HG03354 (cell line): ENCODE results near the gene KLHDC1.
"Not testable (repeated sequence)": the region's sequence is repeated elsewhere in the genome, so short reads cannot be mapped to it uniquely, and the experiment has no call there.

Experiments used
- ATAC-seq: cut with Tn5 transposase; IDR thresholded peaks from one replicate; pipeline ENCODE4 v1.9.1; 2021; ENCODE audit warnings: mild to moderate bottlenecking; ENCODE audit not compliant: unreplicated experiment, poor library complexity, severe bottlenecking

KLHDC1 gene

DNA sequence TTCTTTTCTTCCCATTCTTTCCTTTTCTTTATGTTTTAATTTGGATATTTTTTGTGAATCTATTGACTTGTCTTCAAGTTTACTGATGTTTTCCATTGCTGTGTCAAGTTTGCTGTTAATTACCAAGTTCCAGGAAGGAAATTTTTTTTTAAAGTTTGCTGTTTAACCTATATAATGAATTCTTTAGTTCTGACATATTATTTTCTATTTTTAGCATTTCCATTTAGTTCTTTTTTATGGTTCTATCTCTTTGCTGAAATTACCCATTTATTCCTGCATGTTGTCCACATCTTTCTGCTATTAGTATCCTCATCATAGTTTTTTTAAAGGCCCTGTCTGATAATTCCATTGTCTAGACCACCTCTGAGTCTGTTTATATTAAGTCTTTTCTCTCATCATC is 27.8 kb downstream of the KLHDC1 start:
- ATAC-seq, result no peak

GRCh38 chr14:49721733-49722435 is 29.0 kb downstream of the KLHDC1 start:
- not testable (repeated sequence) for ATAC-seq

DNA sequence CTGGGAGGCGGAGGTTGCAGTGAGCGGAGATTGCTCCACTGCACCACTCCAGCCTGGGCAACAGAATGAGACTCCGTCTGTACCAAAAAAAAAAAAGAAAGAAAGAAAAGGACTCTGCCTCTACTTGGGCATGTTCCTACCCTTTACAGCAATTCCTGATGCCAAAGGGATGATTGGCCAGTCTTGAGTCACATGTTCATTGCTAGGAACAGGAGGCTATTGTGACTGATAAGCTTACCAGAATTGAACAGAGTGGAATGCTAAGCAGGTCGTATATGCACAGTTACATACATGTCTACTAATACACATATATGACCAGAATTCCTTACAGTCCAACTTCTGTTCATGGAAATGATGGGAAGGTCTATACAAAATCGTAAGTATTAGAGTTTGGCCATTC is 34.3 kb downstream of the KLHDC1 start:
- no peak for ATAC-seq

DNA sequence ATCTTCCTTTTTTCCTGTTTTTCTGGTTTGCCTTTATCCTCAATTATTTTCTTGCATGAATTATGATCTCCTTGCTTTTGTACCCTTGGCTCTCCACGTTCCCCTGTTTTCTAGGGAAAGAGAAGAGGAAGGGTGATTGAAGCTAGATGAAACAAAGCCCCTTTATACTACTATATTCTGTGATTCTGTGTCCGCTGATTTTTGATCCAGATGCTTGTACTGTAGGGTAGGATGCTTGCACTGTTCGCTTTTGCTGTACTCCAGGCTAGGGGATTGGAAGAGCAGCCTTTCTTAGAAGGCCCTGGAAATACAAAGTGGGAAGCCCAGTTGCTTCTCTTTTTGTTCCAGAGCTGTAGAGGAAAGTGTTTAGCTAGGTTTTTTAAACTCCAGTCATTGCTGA is 40.0 kb downstream of the KLHDC1 start:
- no peak for ATAC-seq

GRCh38 chr14:49733836-49734235 is 40.9 kb downstream of the KLHDC1 start:
- no peak for ATAC-seq

DNA sequence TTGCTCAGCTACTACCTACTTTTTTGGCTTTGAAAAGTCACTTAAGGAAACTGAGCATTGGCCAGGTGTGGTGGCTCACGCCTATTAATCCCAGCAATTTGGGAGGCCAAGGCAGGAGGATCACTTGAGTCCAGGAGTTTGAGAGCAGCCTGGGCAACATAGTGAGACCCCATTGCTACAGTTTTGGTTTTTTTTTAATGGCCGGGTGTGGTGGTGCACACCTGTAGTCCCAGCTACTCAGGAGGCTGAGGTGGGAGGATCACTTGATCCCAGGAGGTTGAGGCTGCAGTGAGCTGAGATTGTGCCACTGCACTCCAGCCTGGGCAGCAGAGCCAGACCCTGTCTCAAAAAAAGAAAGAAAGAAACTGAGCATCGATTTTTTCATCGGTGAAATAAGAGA is 42.7 kb downstream of the KLHDC1 start:
- ATAC-seq, result not testable (repeated sequence)

DNA sequence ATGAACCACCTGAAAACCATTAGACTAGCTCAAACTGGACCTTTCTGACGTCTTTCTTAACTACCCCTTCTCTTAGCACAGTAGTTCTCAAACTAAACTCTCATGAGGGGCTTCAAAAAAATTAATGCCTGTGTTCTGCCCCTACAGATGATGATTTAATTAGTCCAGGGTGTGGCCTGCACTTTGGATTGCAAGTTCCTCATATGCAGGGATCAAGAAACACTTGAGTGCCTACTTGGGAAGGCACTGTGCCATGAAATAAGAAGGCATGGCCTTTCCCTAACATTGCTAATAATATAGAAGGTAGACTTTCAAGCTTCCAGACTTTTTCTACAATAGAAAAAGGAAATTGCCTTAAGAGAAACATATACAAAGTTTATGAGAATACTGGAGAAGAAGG is 52.3 kb downstream of the KLHDC1 start:
- ATAC-seq, result no peak

GRCh38 chr14:49746476-49746875 is 53.6 kb downstream of the KLHDC1 start:
- not testable (repeated sequence) for ATAC-seq

DNA sequence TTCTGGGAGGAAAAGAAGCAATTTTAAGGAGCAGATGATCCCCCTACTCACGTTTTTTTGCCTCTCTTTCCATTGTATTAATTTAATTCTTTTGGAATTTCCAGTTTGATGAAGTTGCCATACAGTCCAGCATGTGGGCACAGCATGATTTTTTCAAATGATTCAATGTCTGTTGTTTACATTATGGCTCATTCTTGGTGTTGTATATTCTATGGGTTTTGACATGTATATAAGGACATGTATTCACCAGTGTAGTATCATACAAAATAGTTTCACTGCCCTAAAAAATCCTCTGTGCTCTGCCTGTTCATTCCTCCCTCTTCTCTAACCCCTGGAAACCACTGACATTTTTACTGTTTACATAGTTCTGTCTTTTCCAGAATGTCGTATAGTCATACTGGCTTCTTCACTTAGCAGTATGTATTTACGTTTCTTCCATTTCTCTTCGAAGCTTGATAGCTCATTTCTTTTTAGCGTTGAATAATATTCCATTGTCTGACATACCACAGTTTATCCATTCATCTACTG is 61.7 kb downstream of the KLHDC1 start:
- ATAC-seq, result no peak

GRCh38 chr14:49755378-49755777 is 62.5 kb downstream of the KLHDC1 start:
- ATAC-seq, result no peak

DNA sequence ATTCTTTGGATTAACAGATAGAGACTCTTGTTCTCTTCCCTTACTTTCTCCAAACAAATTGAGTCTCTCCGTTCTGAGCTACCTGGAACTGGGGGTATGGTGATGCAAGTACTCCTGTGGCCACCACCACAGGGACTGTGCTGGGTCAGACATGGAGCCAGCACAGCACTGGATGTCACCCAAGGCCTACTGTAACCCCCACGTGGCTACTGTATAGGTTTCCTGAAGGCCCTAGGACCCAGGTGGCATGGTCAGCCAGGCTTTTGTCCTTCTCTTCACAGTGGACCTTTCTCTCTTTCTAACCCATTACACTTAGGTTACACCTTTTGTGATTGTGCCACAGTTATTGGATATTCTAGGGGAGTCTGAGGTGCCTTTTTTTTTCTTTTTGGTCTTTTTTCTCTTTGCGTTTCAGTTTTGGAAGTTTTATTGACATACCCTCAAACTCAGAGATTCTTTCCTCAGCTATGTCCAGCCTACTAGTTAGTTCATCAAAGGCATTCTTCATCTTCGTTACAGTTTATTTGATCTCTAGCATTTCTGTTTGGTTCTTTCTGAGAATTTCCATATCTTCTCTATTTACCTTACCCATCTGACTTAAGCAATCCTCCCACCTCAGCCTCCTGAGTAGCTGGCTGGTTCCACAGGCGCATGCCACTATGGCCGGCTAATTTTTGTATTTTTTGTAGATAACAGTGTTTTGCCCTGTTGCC is 69.1 kb downstream of the KLHDC1 start:
- ATAC-seq, result no peak

- ATAC-seq, result no peak
Measured at GRCh38 chr14:49766839-49767238, 73.9 kb downstream of the KLHDC1 start.

GRCh38 chr14:49767270-49767570 is 74.3 kb downstream of the KLHDC1 start:
- ATAC-seq, result no peak

DNA sequence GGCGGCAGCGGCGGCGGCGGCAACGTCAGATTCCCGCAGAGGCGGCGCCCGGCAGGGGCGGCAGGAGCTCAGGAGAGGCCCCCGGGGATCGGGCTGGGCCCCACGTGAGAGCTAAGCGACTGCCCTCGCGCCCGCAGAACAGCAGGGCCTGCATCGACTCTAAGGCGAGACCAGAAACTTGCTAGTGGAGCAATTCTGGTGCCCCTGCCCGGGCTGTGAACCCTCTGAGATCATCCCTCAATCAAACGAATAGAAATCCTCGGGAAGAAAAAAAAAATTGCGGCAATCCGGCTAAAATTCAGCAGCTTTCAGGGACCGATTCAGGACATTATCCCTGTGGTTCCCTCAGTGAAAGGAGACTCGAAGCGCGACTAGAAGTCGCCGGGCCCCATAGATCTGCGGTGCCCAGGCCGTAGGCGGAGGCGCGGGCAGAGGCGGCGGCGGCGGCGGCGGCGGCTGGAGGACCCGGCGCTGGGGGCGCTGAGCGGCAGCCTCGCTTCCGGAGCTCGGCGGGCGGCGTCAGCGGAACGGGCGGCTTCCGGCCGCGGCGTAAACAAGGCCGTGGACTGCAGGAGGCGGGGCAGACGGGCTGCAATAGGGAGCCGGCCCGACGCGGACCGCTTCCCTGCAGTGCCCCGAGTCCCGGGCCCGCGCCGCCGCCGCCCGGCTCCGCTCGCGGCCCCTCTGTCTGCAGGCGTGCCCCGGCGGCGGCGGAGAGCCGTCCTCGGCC is 74.8 kb downstream of the KLHDC1 start, which contains the start of gene KLHDC2:
TSS of gene KLHDC2 (plus strand) at position 583 of the 730 bp plus-strand sequence. CDS start 316 bp downstream, outside the sequence.
- peak; percentile 94 for ATAC-seq

- ATAC-seq, result peak; percentile 40
Measured at GRCh38 chr14:49768301-49769121, 75.6 kb downstream of the KLHDC1 start.

DNA sequence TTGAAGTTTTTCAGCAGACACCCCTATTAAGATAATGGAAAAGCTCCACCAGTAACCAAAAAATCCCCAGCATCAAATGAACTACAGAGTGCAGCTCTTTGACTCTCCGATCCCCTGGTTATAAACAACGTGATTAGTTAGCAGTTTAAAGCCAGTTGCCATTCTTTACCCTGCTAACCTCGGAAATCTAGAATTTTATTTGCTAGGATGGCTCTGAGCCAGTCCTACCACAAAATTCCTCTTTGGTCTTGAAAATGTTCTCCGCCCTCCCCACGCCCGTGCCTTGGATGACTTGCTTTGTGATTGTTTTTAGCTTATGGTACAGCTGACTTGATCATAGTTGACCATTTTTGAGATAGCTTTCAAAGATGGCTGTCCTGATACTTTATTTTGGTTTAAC is 76.3 kb downstream of the KLHDC1 start:
- no peak for ATAC-seq

DNA sequence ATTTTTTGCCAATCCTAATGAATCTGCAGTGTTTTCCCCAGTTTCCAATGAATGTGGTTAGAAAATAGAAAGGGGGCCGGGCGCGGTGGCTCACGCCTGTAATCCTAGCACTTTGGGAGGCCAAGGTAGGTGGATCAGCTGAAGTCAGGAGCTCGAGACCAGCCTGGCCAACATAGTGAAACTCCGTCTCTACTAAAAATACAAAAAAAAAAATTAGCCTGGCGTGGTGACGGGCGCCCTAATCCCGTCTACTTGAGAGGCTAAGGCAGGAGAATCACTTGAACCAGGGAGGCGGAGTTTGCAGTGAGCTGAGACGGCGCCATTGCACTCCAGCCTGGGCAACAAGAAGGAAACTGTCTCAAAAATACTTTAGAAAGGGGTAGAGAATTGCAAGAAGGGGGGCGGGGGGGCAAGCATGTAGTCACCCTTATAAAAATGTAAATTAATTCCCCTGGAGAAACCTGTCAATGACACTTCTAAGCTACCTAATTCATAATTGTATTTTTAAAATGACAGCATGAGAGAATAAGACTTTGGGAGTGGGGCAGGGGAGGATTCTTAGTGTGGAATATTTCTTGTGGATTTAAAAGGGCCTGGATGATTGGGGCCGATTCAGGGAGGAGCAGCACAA is 76.8 kb downstream of the KLHDC1 start:
- ATAC-seq, result no peak

- no peak for ATAC-seq
Measured at GRCh38 chr14:49770212-49770817, 77.4 kb downstream of the KLHDC1 start.

DNA sequence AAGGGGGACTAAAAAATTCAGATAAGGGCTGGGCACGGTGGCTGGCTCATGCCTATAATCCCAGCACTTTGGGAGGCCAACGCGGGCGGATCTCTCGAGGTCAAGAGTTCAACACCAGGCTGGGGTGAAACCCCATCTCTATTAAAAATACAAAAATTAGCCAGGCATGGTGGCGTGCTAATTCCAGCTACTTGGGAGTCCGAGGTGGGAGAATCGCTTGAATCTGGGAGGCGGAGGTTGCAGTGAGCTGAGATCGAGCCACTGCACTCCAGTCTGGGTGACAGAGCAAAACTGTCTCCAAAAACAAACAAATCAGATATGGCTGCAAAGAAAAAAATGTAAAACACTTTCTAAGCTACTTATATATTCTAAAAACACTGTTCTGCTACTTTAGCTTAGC is 78.8 kb downstream of the KLHDC1 start:
- ATAC-seq, result not testable (repeated sequence)
